Activated gamma-delta T cell treated with Interleukin-2 at 50 U/mL for 16 hours (primary cell): Measurements from ENCODE around the gene SPACA7.

Experiments used
- DNase-seq: peaks from one replicate; pipeline ENCODE4 v3.0.0-alpha.2; 2020

Gene SPACA7

DNA sequence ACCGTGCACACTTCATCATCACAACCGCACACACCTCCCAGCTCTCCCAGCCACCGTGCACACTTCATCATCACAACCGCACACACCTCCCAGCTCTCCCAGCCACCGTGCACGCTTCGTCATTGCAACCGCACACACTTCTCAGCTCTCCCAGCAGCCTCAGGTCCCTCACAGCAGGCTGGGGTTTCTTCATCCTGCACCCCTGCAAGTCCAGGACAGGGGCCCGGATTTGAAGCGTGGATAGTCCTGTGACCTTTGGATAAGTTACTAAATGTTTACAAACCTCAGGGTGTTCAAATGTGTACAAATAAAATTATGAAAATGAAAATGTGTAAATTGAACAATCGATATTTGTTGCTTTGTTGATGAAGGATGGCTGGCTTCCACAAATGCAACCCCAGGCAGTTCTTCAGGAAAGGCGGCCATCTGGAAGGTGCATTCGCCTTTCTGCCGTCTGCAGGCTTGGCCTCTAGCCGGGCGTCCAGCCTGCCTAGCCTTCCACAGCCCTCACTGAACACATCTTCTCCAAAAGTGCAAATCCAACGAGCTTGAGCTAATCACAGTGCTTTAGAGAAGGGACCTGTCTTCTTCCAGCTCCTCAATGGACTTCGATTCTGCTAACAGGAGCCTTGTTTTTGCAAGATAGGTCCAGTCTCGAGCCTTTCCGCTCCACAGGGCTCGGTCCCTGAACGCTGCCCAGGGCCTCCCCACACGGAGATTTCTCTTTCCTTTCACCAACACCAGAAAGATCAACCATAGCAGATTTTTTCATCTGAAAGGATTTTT is 74.2 kb downstream of the SPACA7 start:
- DNase-seq: no peak

GRCh38 chr13:112450904-112451240 is 74.7 kb downstream of the SPACA7 start:
- no peak for DNase-seq

- no peak for DNase-seq
Observed at GRCh38 chr13:112451512-112452379, 75.6 kb downstream of the SPACA7 start.

DNA sequence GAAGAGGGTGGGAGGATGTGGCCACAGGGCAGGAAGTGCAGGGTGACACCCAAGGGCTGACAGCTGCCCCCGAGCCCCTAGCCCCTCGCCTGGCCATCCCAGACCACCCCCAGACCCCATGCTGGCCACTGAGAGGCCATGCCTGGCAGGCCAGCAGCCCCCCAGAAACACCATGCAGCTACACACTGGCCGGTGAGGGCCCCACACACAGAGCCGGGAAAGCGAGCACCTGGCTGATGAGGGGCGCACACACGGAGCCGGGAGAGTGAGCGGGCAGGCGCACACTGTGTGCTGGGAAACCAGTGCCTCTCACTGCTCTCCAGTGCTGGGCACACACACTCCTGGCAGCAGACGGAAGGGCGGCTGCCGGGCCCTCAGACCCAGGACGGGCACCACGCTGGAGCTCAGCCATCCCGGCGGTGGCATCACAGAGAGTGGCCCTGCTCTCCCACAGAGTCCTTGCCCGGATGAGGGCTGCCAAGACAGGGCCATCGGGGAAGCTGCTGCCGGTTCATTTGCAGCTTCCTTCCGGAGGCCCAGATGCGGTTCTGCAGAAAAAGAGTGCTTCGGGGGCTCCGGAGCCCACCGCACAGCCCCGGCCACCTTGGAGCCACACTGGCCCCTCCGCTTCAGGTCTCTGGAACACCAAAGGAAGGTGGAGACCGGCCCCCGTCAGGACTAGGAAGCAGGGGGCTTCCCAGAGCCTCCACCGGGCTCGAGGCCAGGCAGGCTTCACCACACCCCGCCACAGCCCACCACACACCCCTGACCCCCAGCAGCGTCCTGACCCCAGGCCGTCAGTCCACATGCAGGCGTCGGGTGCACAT is 76.4 kb downstream of the SPACA7 start:
- DNase-seq: no peak

DNA sequence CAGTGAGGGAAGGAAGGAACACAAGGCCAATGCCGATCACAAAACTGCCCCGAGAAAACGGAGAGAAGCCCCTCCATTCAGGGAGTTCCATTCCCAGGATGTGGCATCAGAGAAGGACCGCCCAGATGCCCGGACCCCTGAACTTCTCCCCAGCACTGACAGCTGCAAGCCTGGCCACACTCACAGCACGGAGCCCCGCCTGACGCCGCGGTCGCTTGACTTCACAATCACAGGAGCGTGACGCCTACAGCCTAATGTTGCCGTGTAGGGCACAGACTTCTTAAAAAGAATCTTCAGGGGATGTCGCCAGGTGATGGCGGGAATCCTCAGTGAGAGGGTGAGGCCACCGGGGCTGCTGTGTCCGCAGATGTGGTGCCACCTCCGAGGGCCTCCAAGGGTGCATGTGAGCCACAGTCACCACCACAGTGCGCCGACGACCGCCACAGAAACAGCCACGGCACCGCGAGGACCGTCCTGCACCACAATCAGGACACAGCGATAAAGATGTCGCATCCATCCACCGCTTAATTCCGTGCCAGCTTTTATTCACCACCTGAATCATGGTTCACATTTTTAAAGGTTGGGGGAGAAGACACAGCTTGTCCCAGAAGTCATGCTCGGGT is 77.2 kb downstream of the SPACA7 start:
- no peak for DNase-seq

GRCh38 chr13:112453874-112454647 is 77.9 kb downstream of the SPACA7 start:
- DNase-seq: no peak

DNA sequence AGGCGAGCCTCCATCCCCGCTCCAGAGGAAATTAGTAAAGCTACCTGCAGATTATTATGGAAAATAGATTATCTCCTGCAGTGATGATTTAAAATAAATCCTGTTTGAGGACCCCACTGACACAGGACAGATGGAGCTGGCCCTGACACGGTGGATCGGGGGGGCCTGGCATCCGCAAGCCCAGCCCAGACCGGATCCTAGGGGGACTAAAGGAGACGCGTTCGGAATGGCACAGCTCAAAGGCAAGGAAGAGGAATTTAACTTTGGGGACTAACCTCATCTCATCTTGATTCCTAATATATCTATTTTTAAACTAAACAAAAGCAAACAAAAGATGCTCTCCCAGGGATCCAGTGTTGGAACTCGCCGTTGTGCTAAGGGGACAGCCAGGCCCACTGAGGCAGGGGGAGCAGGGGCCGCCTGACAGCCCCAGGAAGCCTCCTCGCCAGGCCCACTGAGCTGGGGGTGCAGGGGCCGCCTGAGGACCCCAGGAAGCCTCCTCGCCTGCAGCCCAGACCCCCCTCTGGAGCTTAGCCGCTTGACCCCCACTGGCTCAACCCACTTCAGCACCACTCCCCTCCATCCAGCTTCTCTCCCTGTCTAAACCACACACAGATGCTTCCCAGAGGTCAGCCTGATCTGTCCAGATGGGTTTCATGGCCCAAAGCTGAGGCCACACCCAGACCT is 78.6 kb downstream of the SPACA7 start:
- no peak for DNase-seq

DNA sequence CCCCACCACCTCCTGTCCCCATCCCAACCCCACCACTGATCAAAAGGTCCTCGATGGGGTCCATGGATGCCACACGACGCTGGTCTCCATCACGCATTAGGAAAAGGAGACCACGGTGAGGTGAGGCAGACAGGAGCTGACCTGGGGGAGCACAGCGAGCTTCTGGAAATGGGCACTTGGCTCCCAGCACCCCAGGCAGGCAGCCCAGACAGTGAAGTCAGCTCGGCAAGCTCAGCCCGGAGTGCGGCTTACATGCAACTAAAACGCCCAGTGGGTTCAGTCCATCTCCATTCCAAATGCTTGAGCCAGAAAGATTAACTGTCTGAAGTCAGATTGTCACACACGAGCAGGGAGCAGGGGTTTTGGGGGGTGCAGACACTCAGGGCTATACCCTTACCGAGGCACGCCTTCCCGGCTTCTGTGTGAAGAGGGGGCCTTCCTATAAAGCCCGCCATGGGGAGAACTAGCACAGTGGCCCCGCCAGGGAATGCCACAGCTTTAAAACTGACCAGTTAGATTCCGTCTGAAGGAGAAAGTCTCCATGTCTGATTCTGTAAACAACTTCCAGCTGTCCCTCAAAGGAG is 79.4 kb downstream of the SPACA7 start:
- DNase-seq: no peak

- DNase-seq: no peak
Observed at GRCh38 chr13:112456138-112457056, 80.2 kb downstream of the SPACA7 start.

- no peak for DNase-seq
Observed at GRCh38 chr13:112457081-112457480, 80.9 kb downstream of the SPACA7 start.

DNA sequence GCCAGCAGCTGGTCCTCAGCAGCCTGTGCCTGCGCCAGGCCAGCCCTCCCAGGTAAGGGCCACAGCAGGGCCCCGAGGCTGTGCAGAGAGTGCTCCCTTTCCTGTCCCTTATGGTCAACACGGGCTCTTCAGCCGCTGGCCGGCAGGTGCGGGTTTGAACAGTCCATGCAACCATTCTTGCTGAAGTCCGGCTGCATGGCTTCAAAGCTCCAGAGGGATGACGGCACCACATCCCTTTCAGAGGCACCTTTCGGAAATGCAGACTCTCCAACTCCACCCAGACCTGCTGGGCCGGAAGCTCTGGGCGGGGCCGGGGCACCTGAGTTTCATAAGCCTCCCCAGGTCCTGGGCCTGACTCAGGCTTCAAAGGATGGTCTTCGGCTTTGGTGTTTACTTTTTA is 81.3 kb downstream of the SPACA7 start:
- DNase-seq: no peak

DNA sequence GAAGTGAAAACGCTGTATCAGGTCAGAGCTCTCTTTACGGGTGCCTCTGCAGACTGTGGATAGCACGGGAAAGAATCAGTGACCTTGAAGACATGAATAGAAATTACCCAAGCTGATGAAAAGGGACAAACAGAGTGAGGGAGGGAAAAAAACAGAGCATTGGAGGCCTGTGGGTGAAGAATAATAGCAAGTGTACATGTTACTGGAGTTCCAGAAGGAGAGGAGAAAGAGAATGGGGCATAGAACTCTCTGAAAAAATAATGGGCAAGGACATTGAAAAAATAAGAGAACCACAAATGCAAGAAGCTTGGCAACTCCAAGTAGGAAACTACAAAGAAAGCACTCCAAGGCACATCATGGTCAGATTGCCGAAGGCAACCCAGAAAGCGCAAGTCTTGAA is 86.3 kb downstream of the SPACA7 start:
- DNase-seq: no peak

GRCh38 chr13:112464720-112465119 is 88.6 kb downstream of the SPACA7 start:
- DNase-seq: no peak

GRCh38 chr13:112465251-112466131 is 89.3 kb downstream of the SPACA7 start:
- no peak for DNase-seq

DNA sequence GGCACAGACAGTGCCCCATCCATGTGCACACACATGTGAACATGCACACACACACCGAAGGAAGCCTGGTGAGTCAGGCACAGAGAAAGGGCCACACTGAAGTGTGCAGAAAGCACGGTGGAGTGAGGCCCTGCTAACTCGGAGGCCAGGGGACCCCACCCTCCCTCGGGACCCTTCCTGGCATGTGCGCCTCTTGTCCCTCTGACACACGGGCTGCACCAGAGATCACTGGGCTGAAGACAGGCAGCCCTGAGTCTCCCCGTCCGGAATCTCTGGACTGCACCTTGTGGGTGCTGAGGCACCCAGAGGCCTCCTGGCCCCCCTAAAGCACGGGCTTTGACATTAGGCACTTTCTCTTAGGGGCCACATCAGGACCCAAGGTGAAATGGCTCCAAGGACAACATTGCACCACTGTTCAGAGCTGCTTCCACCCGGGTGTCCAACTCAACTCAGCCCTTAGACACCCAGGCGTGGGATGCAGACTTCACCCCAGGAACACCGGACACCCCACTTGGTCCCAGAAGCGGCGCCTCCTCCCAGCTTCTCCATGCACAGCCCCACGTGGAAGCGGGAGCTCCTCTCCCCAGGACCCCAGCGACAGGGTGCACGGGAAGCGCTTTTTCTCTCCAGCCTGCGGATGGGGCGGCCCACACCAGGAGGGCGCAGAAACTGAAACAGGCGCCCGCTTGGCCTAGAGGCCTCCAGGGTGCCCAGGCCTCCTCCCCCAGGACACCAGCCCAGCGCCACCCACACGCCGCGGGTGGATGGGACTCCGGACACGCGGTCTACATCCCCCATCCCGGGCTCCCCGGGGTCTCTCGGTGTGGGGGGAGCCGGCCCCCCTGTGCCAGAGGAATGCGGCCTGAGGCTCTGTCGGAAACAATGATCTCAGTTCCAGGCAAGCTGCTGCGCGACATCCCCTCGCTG is 90.2 kb downstream of the SPACA7 start:
- DNase-seq: no peak

GRCh38 chr13:112467236-112467635 is 91.1 kb downstream of the SPACA7 start:
- DNase-seq: no peak

- no peak for DNase-seq
Observed at GRCh38 chr13:112468069-112468468, 91.9 kb downstream of the SPACA7 start.
